ENCODE measurements around the gene RTL10.

RTL10 gene

DNA sequence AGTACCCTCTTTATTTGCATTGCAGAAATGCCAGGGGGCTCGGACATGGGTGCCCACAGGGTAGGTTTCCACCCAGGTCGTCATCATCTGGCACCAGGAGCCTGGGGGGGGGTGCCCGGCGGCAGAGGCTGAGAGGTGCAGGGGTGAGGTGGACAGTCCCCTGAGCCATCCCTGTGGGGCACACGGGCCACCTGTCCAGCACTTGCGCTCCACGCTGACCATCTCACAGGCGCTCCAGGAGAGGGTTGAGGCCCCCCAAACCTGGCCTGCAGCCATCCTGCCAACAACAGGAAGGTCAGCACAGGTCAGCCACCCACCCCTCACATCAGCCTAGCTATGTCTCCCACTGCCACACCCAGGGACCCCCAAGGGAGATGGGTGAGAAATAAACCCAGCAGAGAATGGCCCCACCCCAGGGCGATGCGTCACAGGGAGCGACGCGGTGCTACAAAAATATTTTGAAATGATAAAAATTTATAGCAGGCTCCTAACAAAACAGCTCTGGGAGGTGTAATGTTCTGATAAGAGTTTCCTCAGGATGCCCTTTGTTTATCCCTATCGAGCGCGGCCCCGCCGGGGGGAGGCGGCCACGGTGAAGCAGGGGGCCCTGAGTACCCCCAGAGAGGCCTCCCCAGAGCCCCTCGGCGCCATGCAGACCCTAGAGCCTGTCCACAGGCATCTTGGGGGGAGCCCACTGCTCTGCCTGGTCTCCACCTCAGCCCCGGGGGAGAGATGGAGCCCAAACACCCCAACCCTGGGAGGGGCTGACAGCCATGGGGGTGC, 21.0 kb upstream of the RTL10 start:
- DNase-seq = no peak

DNA sequence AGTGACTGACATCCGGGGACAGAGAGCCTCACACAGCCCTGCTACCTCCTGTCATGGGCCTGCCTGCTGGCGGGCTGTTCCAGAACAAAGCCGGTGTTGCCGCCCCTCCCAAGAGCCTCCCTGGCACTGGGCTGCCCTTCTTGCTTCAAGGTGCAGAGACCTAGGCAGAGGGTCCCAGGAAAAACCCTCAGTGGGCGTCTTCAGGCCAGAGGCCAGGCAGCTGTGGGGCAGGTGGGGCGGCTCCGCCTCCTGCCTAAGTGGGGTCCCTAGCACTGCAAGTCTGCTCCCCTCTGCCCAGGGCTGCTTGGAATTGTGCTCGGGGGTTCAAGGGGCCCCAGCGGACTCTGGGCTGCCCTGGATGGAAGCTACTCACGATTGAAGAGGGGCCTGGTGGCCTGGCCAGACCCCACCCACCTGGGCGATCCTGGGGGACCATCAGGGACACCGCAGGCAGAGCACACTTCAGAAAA, 20.4 kb upstream of the RTL10 start:
- DNase-seq = no peak

DNA sequence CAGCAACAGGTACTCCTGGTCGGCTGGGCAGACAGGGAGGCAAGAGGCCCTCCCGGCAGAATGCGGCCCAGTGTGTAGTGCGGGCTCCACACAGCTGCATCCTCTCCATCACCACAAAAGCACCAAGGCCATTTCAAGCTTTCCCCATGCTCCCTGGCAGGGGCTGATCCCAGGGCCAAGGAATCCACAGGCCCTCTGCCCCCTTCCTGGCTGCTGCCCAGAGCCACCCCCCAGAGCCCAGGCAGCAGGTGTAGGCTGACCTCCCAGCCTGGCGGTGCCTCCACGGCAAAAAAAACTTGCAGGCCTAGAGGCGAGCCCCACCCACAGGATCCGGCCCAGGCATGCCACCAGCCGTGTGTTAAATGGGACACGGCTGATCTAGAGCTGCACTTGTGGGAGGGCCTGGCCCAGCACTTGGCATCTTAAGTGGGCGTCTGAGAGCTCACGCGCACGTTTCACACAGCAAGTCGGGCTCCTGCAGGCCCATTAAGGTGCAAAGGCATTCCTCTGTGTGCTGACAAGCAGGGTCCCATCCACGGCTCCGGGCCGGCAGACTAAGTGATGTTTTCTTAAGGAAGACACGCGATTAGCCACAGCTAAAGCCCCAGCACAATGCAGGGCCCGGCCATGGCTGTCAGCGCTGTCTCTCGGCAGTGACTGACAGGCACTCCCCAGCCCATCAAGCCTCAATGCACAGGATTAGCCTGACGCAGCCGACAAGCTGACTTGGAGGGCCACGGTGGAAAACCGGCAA, 19.8 kb upstream of the RTL10 start:
- DNase-seq = no peak

DNA sequence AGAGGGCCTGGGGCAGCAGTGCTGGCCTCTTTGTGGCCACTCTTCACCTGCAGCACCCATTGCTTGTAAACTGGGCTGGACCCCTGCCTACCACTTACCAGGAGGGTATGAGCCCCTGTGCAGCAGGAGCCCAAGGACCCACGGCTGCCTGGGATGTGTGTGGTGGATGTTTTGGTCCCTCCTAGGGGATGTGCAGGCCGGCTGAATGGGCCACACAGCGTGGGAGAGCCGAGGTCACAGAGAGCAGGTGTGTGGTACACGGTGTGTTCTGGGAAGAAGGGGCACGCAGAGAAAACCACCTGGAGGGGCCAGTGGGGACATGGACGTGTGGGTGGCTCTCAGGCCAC, 19.3 kb upstream of the RTL10 start:
- DNase-seq = no peak

DNA sequence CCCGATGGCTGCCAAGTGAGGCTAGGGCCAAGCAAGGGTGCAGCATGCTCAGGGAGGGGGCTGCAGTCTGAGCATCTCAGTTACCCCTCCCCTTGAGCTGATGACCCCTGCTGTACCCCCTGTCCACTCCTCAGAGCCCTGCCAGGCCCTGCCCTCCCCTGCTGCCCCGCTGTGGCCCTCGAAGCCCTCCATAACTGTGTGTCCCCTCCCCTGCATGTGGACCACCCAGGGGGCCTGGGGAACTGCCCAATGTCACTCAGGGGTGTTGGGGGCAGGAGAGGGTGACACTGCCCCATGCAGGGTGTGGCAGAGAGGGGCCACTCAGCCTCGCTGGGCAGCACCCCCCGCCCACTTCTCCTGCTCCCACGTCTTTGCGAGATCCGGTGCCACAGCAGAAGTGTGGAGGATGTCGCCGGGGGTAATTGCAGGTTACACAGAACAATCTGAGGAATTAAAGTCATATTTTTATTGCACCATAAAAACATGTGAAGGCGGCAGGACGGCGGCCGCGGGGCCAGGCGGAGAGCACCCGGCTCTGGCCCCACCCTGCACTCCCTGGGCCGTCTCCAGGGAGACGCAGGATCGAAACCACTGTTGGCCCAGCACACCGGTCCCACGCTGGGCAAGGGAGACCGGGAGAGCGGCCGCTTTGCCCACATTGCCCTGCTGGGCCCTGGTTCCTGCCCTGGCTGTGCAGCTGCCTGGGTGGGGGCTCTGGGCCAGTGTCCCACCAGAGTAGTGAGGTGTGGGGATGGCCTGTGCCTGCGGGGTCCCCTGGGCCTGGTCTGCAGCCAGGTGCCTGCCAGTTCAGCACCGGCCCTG, 18.7 kb upstream of the RTL10 start:
- no peak for DNase-seq

DNA sequence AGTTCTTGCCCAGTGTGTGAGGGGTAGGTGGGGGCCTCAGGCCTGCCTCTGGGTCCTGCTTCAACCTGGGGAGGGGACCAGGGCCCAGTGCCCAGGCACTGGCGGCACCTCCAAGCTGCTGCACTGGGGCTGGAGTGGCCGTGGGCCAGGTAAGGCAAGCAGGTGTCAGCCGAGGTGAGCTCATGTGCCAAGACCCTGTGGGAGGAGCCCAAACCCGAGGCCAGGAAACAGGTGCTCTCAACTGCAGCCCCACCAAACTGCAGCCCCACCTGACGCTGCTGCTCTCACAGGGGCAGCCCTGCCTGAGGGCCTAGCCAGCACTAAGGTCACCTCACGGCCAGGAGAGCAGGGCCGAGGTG, 18.1 kb upstream of the RTL10 start:
- DNase-seq = no peak

DNA sequence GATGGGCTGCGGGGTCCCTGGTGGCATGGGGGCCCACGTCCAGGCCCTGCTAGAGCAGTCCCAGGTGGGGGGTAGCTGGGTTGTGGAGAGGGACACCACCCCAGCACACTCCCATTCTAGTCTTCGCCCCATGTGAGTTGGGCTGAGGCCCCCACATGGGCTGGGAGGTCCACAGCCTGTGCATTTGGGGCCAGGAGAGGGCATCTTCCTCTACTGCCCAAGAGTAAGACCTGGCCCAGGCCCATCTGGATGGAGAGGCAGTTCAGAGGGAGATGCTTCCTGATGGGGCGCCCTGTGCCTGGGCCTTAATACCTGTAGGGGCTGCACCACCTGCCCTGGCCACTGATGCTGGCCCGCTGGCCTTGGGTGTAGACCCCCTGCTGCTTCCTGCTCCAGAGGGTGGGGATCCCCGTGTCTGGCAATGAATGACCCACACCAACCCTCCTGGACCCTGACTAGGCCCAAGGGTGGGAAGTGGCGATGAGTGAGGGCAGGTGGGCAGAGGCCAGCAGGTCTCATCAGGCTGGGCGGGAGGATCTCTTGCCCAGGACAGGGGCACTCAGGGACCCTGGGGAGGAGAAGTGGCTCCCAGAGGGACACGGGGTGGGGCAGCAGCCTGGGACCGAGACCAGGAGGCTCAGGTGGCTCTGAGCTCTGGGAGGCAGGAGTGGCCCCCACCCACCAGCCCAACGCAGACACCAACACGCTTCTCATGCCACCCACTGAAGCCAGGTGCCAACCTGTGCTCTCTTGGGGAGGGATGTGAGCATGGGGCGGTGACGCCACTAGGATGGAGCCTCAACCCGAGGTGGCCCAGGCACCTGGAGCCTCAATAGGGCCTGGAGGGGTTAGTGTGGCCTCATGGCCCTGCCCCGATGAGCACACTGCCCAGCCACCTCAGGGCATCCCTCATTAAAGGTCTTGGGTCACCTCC, 17.4 kb upstream of the RTL10 start:
- DNase-seq = no peak

DNA sequence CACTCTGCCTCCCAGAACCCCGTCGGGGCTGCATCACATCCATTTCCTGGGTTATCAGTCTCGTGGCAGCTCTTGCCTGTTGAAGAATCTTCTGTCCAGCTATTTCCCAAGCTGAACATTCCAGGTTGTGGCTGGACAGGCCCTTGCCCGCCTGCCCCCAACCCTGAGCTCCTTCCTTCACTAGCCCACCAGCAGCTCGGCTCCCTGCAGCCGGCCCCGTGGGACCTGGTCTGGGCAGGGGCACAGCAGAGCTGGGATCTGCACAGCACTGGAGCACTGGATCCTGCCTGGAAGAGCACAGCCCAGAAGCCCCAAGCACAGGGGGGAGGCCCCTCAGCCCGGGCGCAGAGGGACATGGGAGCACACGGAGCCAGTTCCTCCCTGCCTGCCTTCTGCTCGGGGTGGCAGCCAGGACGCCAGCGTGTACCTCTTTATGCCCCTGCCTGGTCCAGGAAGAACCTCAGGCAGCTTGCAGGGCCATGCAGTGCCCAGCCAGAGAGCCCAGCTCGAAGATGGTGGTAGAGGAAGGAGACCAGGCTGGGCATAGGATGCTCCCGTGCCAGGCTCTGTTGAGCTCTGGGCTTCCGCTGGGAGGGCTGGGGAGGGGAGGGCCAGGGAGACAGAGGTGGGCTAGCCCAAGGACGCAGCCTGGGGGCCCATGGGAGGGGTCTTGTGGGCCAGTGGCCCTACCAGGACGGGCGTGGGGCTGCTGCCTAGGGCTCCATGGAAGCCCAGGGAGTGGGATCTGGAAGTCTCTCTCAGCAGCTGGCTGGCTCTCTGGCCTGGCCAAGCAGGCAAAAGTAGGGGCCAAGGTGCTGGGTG, 16.6 kb upstream of the RTL10 start:
- no peak for DNase-seq

DNA sequence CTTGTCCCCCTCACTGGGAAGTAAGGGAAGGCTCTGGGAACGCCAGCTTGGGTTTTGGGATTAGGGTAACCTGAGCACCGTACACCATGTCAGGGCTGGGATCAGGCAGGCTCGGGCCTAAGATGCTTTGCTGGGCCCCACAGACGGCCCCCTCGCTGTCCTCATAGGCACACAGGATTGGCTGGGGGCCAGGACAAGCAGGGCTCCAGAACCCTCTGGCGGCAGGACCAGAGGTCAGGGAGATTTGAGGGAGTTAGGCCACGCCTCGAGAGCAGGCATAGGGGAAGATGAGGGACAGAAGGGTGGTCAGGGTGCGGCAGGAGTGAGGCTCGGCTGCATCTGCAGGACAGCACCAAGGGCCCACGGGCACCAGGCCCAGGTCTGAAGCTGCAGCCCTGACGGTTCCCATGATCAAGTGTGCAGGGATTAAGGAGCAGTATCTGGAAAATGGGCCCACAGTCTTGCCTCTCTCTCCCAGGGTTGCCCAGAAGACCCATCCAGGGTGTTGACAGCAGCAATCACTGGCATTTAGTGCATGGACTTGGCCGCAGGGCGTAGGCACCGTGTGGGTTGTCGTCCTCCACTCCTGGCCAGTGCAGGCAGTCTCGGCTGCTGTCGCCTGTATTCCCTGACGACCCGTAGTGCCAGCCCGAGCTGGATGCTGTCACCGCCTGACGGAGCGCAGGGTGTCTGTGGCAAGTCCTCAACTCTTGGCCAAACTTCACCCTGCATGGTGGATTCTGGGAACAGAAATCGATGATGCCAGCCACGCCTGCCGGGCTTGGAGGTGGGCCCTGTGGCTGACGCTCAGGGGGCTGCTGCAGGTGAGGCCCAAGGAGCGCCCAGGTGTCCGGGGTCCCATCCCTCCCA, 15.7 kb upstream of the RTL10 start:
- DNase-seq = no peak

DNA sequence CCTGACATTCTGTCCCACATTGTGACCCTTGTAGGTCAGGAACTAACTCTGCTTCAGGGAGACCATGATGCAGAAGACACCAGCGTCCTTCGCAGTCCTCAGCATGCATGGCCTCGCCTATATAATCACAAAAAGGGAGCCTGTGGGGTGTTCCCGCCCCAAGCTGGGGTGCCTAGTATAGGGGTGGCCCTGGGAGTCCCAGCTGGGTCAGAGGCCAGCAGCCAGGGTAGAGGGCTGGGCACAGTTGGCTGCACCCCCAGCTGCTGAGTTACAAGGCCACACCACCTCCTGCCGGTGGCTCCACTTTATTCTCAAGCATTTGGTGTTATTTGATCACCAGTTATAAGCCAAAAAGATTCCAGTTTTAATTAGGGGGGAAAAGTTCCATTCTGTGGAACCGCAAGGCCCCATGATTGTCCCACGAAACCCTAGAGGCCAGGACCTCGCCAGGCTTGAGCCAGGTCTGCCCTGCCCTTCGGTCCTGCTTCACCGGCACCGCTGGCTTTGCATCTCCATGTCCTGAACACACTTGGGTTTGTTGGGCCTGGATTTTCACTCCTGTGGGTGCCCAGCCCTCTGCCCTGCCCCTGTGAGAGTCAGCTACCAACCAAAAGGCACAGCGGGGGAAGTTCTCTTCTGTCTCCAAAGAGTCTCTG, 15.0 kb upstream of the RTL10 start:
- no peak for DNase-seq

DNA sequence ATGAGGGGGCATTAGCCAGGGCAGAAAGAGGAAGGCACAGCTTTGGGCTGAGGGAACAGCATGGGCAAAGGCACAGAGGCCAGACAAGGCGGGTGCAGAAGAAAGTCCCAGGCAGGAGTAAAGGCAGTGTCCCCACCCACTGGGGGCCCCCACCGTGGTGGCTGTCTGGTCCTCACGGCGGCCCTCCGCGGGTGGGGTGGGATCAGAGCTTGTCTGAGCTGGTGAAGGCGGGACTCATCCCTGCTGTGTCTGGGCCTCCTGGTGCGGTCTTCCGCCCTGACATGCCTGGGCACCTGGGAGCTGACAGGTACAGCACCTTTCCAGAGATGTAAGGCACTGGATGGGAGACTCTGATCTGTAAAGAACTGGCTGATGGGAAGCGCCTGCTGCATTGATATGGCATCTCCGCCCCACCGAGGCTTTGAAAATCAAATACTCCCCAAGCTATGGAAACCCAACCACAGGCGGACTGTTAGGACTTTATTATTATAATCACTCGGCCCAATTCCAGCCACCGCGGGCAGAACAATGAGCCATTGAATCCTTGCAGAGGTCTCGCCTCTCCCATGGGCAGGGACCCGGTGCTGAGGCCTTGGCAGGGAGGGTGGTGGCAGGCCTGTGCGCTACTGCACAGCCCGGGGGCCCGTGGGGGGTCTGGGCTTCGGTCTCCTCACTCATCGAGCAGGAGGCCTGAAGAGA, 14.2 kb upstream of the RTL10 start:
- no peak for DNase-seq

DNA sequence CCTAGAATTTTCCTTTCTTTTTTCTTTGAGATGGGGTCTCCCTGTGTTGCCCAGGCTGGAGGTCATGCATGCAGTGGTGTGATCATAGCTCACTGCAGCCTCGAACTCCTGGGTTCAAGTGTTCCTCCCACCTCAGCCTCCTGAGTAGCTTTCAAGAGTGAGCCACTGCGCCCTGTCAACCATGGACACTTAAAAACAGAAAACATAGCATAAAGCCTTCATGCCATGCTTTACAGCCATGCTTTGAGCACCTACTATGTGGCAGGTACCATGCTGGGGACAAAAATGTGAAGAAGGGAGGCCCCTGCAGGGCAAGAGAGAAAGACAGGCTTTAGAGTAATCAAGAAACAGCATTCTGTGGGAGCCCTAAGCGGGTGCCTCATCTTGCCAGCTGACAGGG, 13.7 kb upstream of the RTL10 start:
- DNase-seq = no peak

DNA sequence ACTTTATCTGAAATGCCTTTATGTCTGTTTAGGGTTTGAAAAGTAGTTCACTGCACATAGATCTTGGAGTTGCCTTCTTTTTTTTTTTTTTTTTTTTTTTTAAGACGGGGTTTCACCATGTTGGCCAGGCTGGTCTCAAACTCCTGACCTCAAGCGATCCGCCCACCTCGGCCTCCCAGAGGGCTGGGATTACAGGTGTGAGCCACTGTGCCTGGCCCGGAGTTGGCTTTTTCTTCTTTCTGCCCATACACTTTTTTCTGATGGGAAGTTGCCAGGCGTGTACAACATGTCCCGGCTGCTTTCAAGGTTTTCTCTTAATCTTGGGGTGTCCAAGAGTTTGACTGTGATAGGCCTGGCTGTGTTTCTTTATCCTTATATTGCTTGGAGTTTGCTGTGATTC, 12.9 kb upstream of the RTL10 start:
- no peak for DNase-seq

DNA sequence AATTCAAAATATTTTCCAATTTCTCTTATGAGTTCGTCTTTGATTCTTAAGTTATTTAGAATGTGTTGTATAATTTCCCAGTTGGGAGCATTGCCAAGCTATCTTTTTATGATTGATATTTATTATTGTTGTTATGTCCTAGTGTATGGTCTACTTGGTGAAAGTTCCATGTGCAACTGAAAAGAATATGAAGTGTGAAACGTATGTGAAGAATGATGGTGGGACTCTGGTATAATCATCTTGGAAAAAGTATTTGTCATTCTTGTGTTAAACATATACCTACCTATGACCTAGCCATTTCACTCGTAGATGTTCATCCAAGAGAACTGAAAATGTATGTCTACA, 12.0 kb upstream of the RTL10 start:
- no peak for DNase-seq

DNA sequence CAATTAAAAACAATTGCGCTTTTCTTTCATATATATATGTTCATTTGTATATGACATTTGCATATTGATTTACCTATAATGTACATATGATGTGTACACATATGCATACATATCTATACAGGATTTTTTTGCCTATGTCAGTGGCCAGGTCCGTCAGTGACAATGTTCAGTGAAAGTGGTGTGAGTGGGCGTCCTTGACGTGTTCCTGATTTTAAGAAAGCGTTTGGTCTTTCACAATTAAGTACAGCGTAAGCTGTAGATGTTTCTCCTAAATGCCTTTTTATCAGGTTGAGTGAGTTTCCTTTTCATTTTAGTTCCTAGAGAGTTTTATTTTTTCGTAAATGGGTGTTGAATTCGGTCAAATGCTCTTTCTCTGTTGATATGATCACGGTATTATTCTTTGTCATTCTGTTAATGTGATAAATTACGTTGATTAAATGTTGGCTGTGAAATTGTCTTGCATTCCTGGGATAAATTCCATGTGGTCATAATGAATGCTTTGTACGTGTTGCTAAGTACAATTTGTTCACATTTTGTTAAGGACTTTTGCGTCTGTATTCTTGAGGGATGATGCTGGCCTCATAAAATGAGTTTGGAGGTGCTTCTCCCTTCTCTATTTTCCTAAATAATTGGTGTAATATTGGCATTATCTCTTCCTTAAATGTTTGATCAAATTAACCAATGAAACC, 10.6 kb upstream of the RTL10 start:
- DNase-seq = no peak

DNA sequence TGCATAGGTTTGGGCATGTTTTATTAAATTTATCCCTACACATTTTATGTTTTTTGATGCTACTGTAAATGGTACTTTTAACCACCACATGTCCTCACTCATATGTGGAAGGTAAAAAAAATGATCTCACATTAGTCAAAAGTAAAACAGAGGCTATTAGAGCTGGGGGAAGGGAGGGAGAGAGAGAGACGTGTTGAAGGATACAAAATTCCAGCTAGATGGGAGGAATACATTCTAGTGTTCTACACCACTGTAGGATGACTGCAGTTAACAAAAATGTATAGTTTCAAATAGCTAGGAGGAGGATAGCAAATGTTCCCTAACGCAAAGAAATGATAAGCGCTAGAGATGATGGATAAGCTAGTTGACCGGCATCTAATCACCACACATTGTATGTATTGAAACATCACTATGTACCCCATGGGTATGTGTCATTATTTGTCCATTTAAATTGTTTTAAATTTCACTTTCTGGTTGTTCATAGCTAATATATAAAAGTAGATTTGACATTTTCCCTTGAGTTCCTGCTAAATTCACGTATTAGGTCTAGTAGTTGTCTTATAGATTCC, 9.9 kb upstream of the RTL10 start:
- no peak for DNase-seq

DNA sequence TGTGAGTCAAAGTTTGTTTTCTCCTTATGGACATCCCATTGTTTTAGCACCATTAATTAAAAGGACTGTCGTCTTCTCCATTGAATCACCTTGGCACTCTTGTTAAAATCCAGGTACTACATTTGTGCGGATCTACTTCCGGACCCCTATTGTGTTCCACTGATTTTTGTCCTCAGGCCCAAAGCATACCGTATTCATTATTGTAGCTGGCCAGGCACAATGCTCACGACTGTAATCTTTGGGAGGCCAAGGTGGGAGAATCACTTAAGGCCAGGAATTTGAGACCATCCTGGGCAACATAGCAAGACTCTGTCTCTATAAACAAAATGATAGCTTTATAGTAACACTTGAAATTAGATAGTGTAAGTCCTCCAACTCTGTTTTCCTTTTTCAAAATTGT, 8.9 kb upstream of the RTL10 start:
- DNase-seq = no peak

DNA sequence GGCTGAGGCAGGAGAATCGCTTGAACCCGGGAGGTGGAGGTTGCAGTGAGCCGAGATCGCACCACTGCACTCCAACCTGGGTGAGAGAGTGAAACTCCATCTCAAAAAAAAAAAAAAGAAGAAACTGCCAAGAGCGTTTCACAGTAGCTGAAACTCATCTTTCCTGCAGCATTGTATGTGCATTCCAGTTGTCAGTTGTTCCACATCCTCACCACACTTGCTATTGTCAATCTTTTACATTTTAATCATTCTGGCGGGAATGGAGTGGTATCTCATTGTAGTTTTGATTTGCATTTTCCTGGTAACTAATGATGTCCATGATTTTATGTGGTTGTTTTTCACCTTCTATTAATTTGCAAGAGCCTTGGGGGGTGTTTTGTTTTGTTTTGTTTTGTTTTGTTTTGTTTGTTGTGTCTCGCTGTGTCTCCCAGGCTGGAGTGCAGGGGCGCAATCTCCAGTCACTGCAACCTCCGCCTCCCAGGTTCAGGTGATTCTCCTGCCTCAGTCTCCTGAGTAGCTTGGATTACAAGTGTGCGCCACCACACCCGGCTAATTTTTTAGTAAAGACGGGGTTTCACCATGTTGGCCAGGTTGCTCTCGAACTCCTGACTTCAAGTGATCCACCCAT, 8.1 kb upstream of the RTL10 start:
- DNase-seq = no peak
